Neural progenitor cell (in vitro differentiated cells): Measurements from ENCODE around the gene DLG2.

ENCODE experiments used
- CTCF ChIP-seq: fragments of 200-600 bp; sonication (generic); IDR thresholded peaks from 2 replicates; pipeline ENCODE4 v1.5.1; 2017; ENCODE audit warnings: antibody characterized with exemption, mild to moderate bottlenecking
- EZH2 ChIP-seq: fragments of 200-600 bp; sonication (generic); IDR thresholded peaks from 2 replicates; pipeline ENCODE4 v1.6.1; 2017; ENCODE audit warnings: antibody characterized with exemption, mild to moderate bottlenecking, moderate library complexity
- EZH2phosphoT487 ChIP-seq: fragments of 200-600 bp; sonication (generic); IDR thresholded peaks from 2 replicates; pipeline ENCODE4 v1.6.1; 2017; ENCODE audit warnings: antibody characterized with exemption

- TF ChIP-seq CTCF, result no peak
- no peak for TF ChIP-seq EZH2
- no peak for TF ChIP-seq EZH2phosphoT487
Measured at GRCh38 chr11:85164743-85165142, 462.4 kb downstream of the DLG2 start.
